HG02610 (cell line): ENCODE results near the gene MOB2.

Experiments used
- ATAC-seq: cut with Tn5 transposase; IDR thresholded peaks from one replicate; pipeline ENCODE4 v1.9.1; 2021; ENCODE audit warnings: mild to moderate bottlenecking, moderate library complexity; ENCODE audit not compliant: unreplicated experiment

MOB2 gene

GRCh38 chr11:1486054-1486825 is at the start of gene MOB2:
Gene MOB2 (minus strand): TSS chr11:1486779. CDS start chr11:1486556, 223 bp downstream.
- ATAC-seq: no peak

DNA sequence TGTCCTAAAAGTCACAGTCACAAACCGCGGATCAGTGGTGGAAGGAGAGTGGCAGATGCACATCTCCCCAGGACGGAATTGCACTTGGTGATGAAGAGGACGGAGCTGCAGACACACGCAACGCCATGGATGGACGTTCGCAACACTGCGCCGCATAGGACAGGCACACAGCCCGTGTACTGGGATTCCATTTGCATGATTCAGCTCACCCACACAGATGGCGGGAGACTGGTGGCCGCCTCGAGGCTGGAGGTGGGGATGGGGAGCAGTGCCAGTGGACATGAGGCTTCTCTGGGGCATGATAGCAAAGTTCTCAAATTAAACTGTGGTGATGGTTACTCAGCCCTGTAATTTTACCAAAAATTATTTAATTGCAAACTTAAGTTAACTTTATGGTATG is 48.1 kb upstream of the MOB2 start:
- ATAC-seq: no peak

DNA sequence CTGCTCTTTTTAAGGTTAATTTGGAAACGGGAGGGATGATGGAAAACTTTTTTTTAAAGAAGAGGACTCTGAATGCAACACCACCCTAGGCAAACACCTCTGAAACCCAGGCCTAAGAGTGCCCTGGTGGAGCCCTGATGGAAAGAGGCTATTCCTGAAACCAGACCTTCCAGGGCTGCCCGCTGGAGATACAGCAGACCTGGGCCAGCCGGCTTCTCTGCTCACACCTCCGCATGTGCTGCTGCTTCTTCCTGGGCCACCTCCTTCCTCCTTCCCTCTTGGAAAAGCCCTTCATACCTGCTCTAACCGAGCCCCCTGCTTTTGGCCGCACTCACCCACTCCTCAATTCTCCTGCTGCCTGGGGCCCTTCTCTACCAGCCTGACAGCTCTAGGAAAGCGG is 47.6 kb upstream of the MOB2 start:
- no peak for ATAC-seq

DNA sequence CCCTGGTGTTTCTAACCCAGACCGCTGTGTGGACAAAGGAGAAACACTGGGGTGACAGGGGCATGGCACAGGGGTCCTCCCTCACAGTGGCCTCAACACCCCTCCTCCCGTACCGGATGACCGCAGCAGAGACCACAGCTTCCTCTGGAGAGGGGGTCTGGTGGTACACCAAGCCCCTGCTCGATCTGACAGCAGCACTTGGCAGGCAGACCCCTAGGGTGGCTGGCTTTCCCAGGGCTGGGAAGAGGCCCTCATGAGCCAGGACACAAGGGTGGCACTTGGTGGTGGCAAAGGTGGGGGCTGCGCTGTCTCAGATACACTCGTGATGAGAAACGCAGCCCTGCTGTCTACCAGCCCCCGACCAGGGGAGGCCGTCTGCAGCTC is 46.8 kb upstream of the MOB2 start:
- no peak for ATAC-seq

DNA sequence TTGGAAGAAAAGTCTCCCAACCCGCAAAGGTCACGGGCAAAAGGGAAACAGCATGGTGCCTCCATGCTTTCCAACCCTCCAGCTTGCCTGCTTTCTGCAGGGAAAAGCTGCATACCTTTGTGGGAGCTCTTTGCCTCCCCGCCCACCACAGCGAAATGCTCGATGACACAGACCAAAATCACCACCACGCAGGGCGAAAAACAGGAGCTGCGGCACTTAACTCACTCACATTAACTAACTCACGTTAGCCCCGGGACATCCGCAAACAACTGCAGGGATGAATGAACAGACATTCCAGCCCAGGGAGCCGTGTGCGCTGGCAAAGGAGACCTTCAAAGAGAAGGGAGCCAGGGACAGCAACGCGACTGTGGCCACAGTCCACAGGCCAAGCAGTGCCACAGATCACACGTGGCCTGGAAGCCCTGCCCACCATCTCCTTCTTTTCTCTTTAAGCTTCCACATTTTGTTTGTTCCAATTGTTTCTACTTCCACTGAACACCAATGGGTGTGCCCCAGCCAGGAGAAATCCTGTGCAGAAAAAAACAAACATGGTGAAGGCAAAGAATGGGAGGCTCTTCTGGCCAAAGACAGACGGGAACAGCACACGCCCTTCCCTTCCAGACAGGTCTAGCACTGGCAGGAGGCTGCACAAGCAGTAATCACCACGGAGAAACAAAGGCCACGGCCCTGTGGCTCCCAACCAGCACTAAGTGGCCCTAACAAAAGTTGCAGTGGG is 46.2 kb upstream of the MOB2 start:
- ATAC-seq: no peak

DNA sequence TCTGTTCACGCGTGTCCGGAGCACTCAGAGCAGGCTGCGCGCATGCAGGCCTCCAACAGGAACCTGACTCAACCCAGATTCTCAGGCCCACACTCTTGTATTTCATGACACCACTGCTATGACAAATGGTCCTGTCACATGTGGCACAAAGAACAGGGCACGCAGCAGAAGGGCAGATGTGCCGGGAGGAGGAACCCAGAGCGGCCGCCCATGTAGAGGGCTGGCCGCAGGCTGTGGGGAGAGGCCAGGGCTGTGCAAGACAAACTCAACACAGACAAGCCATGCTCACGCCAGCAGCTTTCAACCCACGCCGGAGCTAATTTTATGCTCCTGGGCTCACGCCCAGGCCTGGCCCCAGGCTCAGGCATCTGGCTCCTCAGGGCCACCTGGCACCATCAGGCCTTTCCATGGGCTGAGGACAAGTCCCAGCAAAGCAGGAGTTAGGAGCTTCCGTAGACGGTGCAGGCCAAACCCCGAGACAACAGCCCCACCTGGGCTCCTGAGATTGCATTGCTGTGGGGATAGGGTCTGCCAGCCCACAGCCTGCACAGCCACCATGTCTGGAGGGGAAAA is 45.5 kb upstream of the MOB2 start:
- ATAC-seq: no peak

GRCh38 chr11:1531449-1532013 is 45.0 kb upstream of the MOB2 start:
- no peak for ATAC-seq

DNA sequence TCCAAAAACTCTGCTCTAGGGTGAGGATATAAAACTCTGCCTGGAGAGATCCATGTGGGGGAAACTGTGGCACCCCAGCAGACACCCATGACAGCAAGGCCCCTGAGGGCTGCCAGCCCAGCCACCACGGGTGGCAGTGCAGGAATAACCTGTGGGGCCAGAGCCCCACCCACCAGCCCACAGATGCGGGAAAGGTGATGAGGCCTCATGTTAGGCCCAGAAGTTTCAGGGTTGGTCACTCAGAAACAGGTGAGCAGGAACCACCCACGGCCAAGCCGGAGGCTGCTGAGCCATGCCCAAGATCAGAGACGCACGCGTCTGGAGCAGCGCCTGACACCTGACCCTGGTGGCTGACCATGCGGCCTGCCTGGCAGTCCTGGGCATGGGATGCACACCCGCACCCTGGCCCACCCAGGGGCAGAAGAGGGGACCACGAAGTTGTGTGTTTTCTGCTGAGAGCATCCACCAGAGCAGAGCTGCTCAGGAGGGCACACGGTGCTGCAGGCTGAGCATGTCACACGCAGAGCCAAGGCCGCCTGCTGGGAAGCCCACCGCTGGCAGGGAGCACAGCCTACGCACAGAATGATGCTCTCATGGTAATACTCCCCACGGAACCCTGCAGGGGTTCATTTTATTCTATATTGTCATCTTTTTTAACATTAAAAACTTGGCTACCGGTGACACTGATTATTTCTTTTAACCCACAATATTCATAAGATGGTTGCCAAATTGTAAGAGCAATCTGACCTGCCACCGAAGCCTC is 44.3 kb upstream of the MOB2 start:
- ATAC-seq: no peak

- no peak for ATAC-seq
These were observed 43.2 kb upstream of the MOB2 start for GRCh38 chr11:1529774-1530173.

DNA sequence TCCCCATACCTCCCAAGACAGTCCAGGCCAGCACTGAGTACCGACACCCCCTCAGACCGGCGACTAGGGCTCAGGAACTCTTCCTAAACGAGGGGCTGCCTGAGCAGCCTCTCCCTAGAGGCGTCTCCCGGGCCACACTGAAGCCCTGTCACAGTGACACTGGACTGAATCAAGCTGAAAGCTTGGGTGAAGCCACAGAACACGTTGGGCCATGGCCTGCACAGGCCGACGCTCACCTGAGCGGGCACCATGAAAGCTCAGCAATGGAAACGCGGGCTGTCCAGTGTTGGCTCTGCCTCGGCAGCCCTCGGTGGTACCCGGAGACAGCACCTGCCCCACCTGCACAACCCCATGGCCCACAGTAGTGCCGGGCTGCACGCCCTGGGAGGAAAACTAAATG is 42.7 kb upstream of the MOB2 start:
- ATAC-seq: no peak

- no peak for ATAC-seq
These were observed 42.1 kb upstream of the MOB2 start for GRCh38 chr11:1528710-1529109.

DNA sequence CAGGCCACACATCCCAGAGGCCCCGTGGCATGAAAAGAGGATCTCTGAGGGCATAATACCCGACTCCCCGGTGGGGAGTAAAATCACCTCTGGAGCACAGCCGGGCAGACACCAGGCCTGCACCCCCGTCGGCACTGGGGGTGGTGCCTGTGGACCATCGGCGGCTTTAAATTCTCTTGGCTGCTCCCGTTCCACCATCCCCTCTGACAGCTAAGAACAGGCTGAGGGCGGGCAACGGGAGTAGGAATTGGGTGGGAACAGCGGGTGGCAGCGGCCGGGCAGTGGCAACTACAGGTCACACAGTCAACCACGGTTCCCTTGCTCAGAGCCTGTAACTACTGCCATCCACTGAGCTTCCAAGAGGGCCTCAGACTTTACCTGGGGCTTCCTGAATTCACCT is 40.2 kb upstream of the MOB2 start:
- ATAC-seq: no peak

- ATAC-seq: no peak
These were observed 37.2 kb upstream of the MOB2 start for GRCh38 chr11:1523779-1524178.

DNA sequence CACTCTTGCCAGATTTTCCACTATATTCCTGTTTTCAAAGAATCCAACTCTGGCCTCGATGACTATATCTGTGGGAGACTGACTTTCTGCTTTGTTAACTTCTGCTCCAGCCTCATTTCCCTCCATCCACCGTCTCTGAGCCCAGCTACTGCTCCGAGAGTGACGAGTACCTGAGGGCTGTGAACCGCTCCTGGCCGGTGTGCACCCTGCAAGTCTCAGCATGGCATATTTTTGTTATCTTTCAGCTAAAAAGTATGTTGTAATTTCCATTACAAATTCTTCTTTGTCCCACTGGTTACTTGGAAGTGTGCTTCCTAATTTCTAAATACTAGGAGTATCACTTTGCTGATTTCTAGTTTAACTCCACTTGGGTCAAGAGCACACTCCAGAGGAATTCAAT is 36.5 kb upstream of the MOB2 start:
- ATAC-seq: no peak

DNA sequence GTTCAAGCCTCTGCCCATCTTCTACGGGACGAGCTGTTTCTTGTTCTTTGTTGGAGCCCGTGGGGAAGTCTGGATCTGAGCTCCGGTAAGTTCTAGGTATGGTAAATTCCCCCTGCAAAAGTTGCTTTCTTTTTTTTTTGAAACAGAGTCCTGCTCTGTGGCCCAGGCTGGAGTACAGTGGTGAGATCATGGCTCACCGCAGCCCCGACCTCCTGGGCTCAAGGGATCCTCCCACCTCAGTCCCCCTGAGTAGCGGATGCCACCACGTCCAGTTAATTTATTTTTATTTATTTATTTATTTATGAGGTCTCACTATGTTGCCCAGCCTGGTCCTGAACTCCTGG is 35.5 kb upstream of the MOB2 start:
- no peak for ATAC-seq

DNA sequence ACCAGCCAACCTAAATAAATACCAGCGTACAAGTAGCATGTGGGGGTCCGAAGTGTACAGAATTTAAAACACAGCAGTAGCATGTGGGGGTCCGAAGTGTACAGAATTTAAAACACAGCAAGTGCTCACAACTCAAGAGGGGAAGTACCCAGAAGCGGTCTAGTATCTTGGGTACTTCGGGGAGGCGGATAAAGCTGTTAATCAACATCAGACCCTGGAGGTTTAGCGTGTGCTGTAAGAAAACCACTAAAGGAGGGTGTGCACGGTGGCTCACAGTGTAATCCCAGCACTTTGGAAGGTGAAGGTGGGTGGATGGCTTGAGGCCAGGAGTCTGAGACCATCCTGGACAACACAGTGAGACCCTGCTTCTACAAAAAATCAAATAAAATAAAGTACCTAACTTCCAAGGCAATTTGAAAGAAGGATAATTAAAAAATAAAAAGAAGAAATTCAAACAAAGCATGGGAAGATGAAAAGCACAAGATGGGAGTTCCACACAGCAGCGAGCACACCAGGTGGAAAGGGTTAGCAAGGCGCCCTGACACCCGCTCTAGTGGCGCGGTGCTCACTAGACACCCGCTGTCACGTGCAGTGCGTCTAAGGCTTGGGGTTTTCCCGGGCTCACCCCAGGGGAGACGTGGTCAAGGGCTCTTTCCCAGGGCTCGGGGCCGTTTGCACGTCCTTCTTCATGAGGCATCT is 35.0 kb upstream of the MOB2 start:
- peak; percentile 74 for ATAC-seq

DNA sequence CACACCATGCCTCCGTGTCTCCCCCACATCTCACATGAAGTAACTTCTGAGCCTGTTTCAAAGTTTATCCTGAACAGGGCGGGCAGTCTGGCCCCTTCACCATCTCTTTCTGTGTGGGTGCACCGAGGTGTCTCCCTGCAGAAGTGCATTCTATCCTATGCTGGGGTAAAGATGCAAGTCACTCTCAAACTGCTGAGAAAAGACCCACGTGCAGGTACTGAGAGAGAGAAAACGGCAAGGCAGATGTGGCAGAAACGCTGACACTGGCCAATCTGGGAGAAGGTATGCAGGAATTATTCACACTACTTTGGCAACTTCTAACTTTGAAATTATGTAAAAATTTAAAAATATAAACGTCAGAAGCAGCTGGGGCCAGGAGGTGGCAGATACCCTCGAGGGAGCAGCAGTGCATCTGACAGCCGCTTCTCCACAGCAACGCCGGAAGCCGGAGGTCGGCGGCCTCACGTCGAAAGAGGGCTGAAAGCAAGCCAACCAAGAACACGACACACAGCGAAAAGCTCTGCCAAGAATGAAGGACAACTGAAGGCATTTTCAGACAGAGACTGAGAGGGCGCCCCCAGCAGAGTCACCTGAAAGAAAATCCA is 34.2 kb upstream of the MOB2 start:
- no peak for ATAC-seq

DNA sequence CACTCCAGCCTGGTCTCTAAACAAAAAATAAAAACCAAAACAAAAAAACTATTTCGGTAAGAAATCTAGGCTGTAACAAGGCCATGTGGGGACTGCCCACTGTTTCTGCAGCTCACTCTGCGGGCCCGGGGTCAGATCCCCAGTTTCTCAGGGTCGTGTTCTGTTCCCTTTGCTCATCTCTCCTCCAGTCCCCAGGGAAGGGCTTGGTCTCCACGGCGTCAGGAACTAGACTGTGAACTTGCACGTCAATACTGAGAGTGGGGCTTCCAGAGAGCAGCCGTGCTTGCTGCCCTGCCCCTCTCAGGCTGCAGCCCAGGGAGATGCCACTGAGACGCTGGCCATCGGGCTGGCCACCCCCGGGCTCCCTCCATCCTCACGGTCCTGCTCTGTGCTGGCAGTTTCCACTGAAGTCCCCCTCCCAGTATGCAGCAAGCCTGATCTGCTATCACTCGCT is 33.7 kb upstream of the MOB2 start:
- no peak for ATAC-seq

DNA sequence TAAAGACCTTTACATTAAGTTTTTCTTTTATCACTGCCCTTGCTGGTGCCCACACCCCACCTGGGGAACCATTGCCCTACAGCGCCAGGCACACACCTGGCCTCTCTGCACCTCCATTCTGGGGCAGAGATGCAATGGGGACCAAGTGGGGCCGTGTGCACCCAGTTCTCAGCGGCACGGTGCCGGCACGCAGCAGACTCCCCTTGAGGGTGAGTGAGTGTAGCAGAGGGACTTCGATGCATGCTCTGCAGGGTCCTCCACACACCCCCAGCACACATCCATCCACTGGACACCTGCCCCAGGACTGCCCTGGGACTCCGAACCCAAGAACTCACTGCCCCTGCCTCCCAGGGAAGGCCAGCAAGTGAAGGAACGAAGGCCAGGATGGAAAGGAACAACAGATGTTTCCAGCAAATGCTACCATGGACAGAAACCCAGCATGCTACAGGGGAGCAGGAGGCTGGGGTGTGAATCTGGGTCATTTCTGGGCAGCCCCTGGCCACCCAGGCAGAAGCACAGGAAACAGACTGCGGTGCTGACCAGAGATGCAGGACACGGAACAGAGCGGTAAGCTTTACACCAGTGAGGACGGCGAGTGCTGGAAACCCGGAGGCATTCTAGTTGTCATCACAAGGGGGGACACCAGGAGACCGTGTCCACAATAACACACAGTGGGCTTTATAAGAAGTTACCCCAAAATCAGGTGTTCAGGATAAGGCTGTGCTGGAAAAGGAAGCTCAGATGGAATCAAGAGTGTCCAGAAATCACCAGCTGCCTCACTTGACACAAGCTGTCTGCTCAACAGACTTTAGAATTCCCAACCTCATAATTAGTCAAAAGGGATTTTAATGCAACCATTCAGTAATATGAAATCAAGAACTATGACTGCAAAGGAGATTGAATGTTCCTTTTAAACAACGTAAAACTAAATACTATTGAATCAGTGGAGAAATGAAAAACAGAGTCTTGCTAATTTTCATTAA is 32.7 kb upstream of the MOB2 start:
- ATAC-seq: no peak
